ENCODE data around the gene MRPL39.

- TF ChIP-seq, protein P1, sequence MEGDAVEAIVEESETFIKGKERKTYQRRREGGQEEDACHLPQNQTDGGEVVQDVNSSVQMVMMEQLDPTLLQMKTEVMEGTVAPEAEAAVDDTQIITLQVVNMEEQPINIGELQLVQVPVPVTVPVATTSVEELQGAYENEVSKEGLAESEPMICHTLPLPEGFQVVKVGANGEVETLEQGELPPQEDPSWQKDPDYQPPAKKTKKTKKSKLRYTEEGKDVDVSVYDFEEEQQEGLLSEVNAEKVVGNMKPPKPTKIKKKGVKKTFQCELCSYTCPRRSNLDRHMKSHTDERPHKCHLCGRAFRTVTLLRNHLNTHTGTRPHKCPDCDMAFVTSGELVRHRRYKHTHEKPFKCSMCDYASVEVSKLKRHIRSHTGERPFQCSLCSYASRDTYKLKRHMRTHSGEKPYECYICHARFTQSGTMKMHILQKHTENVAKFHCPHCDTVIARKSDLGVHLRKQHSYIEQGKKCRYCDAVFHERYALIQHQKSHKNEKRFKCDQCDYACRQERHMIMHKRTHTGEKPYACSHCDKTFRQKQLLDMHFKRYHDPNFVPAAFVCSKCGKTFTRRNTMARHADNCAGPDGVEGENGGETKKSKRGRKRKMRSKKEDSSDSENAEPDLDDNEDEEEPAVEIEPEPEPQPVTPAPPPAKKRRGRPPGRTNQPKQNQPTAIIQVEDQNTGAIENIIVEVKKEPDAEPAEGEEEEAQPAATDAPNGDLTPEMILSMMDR (IDR thresholded peaks at IDR 0.05), result no peak
- no peak for TF ChIP-seq POLR2A (IDR thresholded peaks at IDR 0.05)
Measured at GRCh38 chr21:25569711-25570110, 37.6 kb downstream of the MRPL39 start.
